Measurements from ENCODE around the gene SOHLH1.

GRCh38 chr9:135732569-135733257 lies 33.4 kb upstream of the SOHLH1 start:
- TF ChIP-seq CTCF (IDR thresholded peaks at IDR 0.05) (no peak), ZFX (IDR thresholded peaks at IDR 0.05; ENCODE audit: borderline replicate concordance) (no peak)
